Activated T-helper 2 cell treated with anti-CD3 and anti-CD28 coated beads, Interferon-gamma antibody, Interleukin-2, Interleukin-4, amounts not matched to agents 10 μg/mL and 5 μg/mL and 100 μg/mL, durations not matched to agents 14 hours and 24 hours and 36 hours (primary cell): Measurements from ENCODE around the gene PPIE. TPM values are rescaled to one million over a fixed set of nuclear protein-coding genes. Genes with fewer than 3 reads are reported as not detected.

Experiments used
- DNase-seq: peaks from one replicate; pipeline ENCODE4 v3.0.0; 2021; ENCODE audit warnings: low spot score
- H3K27ac Mint-ChIP-seq: one replicate; pipeline ENCODE4 v1.8.0; 2021; ENCODE audit warnings: mixed read lengths
- H3K27me3 Mint-ChIP-seq: one replicate; pipeline ENCODE4 v1.8.0; 2021; ENCODE audit warnings: low read depth, mixed read lengths
- H3K36me3 Mint-ChIP-seq: one replicate; pipeline ENCODE4 v1.8.0; 2021; ENCODE audit warnings: low read depth, mixed read lengths
- H3K4me1 Mint-ChIP-seq: one replicate; pipeline ENCODE4 v1.8.0; 2021; ENCODE audit warnings: low read depth, mixed read lengths
- H3K4me3 Mint-ChIP-seq: one replicate; pipeline ENCODE4 v1.8.0; 2021; ENCODE audit warnings: low read depth, mild to moderate bottlenecking, moderate library complexity, mixed read lengths
- H3K9me3 Mint-ChIP-seq: one replicate; pipeline ENCODE4 v1.8.0; 2021; ENCODE audit warnings: mixed read lengths
- intact Hi-C: fragments of 100-400 bp; cut with micrococcal nuclease; formaldehyde crosslinking; loops from one replicate; pipeline ENCODE4 v1.15.1; 2023
- total RNA-seq: library from RNA; stranded (reverse); gene quantifications from 2 replicates; pipeline ENCODE4 v1.2.3, GENCODE V29; 2022

The PPIE gene
- total RNA-seq, 1 donor from 2014 or later, result 63.0 TPM

DNA sequence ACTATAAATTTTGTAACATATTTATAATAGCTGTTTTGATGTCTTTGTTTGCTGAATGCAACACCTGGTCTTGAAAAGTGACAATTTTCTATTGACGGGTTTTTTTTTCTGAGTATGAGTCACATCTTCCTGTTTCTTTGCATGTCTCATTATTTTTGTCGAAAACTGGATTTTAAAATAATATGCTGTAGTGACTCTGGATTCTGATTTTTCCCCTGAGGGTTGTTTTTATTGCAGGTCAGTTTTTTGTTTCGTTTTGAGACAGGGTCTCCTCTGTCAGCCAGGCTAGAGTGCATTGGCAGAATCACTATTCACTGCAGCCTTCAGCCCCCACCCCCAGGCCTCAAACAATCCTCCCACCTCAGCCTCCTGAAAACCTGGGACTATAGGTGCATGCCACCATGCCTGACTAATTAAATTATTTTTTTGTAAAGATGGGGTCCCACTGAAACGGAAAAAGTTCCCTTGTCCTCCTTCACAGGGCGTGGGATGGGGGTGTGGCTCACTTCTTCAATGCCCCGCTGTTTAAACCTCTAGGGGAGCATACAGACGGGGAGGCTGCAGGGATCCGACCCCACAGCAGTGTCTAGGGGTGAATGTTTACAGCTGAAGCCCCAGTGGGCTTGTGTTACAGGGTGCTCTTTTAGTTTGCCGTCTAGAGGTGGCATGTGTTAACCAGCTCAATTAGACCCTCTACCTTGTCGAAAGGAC lies 11.3 kb upstream of the PPIE start:
- no peak overlapping the region for H3K27ac Mint-ChIP-seq
- peaks cover 22% of the 10 kb centered on the region for H3K4me1 Mint-ChIP-seq
- intact Hi-C loops, result loop anchor here (10.0 kb wide), 1 partner anchor 623 kb away; no protein-coding TSS in a partner anchor
- H3K27me3 Mint-ChIP-seq, result peaks cover 48% of the 10 kb centered on the region
- H3K36me3 Mint-ChIP-seq, result no peaks in the 10 kb centered on the region
- H3K9me3 Mint-ChIP-seq, result no peaks in the 10 kb centered on the region
- no peak overlapping the region for H3K4me3 Mint-ChIP-seq
- no peak for DNase-seq

DNA sequence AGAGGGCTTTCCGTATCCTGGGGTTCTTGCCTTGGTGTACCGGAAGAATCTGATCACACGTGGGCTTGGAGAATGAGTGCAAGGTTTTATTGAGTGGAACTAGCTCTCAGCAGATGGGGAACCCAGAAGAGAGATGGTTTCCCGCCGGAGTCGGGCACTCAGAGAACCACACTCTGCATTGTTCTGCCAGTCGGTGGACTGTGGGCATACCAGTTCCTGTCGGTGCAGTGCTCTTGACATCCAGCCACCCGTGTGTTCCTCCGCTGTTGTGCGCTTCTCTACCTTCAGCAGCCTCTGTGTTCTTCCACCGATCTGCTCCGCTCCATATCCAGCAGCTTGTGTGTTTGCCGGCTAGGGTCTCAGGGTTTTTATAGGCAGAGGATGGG lies 10.8 kb upstream of the PPIE start:
- Mint-ChIP-seq H3K36me3 (no peaks in the 10 kb centered on the region), H3K4me3 (no peak overlapping the region), H3K27me3 (peaks cover 48% of the 10 kb centered on the region), H3K4me1 (peaks cover 22% of the 10 kb centered on the region), H3K27ac (no peak overlapping the region), H3K9me3 (no peaks in the 10 kb centered on the region)
- no peak for DNase-seq
- intact Hi-C loops, result loop anchor here (10.0 kb wide), 1 partner anchor 623 kb away; no protein-coding TSS in a partner anchor

DNA sequence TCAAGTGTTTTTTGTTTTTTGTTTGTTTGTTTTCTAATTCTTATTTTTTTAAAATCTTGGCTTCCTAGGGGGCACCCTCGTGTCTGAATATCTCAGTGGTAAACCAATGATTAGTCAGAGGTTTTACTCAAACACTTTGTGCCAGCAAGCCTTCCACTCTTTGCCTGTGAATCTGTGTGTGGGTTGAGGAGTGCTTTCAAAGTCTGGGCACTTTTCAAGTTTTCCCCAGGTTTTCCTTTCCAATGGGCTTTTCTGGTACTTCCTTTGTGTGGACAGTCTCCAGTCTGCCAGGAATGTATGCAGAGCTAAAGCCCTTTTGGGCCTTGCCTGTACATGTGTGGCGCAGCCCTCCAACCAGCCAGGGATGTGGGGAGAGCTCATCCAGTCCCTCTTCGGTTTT lies 9.7 kb upstream of the PPIE start:
- no peak overlapping the region for H3K27ac Mint-ChIP-seq
- peaks cover 26% of the 10 kb centered on the region for H3K4me1 Mint-ChIP-seq
- intact Hi-C loops, result loop anchor here (10.0 kb wide), 1 partner anchor 624 kb away; no protein-coding TSS in a partner anchor
- DNase-seq, result no peak
- H3K4me3 Mint-ChIP-seq, result no peak overlapping the region
- H3K27me3 Mint-ChIP-seq, result peaks cover 51% of the 10 kb centered on the region
- H3K36me3 Mint-ChIP-seq, result no peaks in the 10 kb centered on the region
- no peaks in the 10 kb centered on the region for H3K9me3 Mint-ChIP-seq

DNA sequence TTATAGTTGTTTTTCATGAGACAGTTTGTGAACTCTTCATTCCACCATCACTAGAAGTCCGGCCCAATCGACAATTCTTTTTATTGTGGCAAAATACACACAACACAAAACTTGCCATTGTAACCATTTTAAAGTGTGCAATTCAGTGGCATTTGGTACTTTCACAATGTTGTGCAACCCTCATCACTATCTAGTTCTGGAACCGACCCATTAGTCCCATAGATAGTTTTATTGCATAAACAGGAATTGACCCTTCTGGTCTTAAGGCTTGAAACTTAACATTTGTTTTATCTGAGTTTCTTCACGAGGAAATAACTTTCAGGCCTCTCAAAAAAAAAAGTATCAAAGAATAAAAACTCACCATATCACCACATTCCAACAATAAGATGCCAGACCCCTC lies 8.8 kb upstream of the PPIE start:
- Mint-ChIP-seq H3K27me3 (peaks cover 43% of the 10 kb centered on the region), H3K4me1 (peaks cover 28% of the 10 kb centered on the region)
- intact Hi-C loops, result loop anchor here (10.0 kb wide), 1 partner anchor 625 kb away; no protein-coding TSS in a partner anchor

DNA sequence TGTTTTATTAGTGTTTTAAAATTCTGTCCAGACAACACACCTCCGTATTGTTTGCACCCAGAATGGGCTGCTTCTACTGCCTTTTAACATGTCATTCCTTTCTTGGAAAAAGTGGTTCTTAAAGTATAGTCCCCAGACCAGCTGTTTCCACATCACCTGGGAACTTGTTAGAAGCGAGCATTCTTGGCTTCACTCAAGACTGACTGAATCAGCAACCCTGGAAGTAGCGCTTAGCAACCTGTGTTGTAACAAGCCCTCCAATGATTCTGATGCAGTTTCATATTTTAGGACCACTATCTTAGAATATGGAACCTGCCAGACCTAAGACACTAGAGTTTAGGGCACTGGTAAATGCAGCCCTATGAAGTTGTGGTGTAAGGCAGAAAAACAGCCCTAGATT lies 6.0 kb upstream of the PPIE start:
- Mint-ChIP-seq H3K27me3 (peaks cover 22% of the 10 kb centered on the region), H3K27ac (no peak overlapping the region), H3K4me3 (no peak overlapping the region), H3K36me3 (peaks cover 3% of the 10 kb centered on the region), H3K4me1 (peaks cover 33% of the 10 kb centered on the region), H3K9me3 (peaks cover 8% of the 10 kb centered on the region)
- intact Hi-C loops, result no loop called here
- no peak for DNase-seq

More for the DNA sequence above, 8.8 kb upstream of the PPIE start:
- H3K27ac Mint-ChIP-seq, result no peak overlapping the region
- no peak overlapping the region for H3K4me3 Mint-ChIP-seq
- no peak for DNase-seq
- no peaks in the 10 kb centered on the region for H3K9me3 Mint-ChIP-seq
- no peaks in the 10 kb centered on the region for H3K36me3 Mint-ChIP-seq

DNA sequence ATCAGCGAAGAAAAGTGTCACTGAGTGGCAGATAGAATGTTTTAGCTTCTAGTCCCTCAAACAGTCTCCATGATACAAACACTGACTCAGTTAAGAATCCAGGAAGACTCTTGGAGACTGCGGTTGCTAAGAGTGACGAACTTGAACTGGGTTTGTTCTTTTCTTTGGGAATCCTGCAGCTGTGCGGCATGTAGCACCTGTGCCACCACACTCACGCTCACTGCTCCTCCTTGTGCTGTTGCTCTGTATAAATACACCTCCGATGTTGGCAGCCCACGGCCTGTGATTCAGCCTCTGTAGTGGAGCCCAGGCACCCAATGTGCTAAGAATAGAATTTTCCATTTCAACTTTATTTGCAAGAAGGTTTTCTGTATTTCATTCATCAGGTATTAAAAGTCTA lies 5.5 kb upstream of the PPIE start:
- Mint-ChIP-seq H3K4me1 (peaks cover 31% of the 10 kb centered on the region), H3K4me3 (no peak overlapping the region), H3K27me3 (peaks cover 18% of the 10 kb centered on the region), H3K27ac (peak overlapping the region; percentile 1), H3K9me3 (peaks cover 9% of the 10 kb centered on the region), H3K36me3 (peaks cover 3% of the 10 kb centered on the region)
- intact Hi-C loops, result no loop called here
- no peak for DNase-seq

DNA sequence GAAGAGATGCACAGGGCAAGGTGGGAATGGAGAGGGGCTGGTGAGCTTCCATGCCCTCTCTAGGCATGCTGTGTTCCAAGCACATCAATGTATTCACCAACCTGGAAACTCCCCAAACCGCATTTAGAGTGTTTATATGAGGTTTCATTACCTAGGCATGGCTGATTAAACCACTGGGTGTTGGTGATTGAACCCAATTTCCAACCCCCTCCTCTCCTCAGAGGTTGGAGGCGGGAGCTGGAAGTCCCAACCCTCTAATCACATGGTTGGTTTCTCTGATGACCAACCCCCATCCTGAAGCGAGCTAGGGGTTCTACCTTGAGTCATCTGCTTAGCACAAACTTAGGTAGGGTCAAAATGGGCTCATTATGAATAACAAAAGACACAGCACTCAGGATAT lies 3.0 kb upstream of the PPIE start:
- H3K27ac Mint-ChIP-seq, result no peak overlapping the region
- intact Hi-C loops, result loop anchor here (5.0 kb wide), 1 partner anchor 62 kb away; no protein-coding TSS in a partner anchor
- peaks cover 23% of the 10 kb centered on the region for H3K36me3 Mint-ChIP-seq
- H3K4me1 Mint-ChIP-seq, result peaks cover 41% of the 10 kb centered on the region
- H3K4me3 Mint-ChIP-seq, result no peak overlapping the region
- peaks cover 9% of the 10 kb centered on the region for H3K9me3 Mint-ChIP-seq
- no peak for DNase-seq
- H3K27me3 Mint-ChIP-seq, result peaks cover 4% of the 10 kb centered on the region

DNA sequence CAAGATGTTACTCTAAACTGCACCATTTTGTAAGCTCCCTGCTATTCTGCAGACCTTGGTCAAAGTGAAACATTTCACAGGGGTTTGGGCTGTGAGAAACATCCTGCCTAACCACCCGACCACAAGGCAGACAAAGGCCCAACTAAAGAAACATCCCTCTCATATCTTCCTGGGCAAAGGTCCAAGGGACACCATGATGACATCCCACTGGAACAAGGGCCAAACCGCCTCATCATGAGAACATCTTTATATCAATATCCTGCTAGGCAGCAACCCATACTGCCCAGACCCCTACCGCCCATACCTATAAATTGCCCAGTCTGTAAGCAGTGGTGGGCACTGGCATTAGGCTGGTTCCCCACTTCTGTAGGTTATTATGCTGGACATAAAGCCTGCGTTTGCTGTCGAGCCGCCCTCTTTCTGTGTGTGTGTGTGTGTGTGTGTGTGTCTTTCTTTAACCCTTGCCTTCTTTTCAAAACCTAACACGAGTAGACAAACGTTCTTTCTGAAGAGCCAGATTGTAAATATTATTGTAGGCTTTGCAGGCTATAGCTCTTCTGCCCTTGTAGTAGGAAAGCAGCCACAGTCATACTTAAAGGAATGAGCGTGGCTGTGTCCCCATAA lies 1.0 kb upstream of the PPIE start:
- no peak for DNase-seq
- Mint-ChIP-seq H3K9me3 (peaks cover 9% of the 10 kb centered on the region), H3K4me3 (peak overlapping the region; percentile 18), H3K27me3 (peaks cover 3% of the 10 kb centered on the region), H3K27ac (peak overlapping the region; percentile 53), H3K36me3 (peaks cover 39% of the 10 kb centered on the region), H3K4me1 (peaks cover 47% of the 10 kb centered on the region)
- intact Hi-C loops, result loop anchor here (5.0 kb wide), 1 partner anchor 60 kb away; no protein-coding TSS in a partner anchor

DNA sequence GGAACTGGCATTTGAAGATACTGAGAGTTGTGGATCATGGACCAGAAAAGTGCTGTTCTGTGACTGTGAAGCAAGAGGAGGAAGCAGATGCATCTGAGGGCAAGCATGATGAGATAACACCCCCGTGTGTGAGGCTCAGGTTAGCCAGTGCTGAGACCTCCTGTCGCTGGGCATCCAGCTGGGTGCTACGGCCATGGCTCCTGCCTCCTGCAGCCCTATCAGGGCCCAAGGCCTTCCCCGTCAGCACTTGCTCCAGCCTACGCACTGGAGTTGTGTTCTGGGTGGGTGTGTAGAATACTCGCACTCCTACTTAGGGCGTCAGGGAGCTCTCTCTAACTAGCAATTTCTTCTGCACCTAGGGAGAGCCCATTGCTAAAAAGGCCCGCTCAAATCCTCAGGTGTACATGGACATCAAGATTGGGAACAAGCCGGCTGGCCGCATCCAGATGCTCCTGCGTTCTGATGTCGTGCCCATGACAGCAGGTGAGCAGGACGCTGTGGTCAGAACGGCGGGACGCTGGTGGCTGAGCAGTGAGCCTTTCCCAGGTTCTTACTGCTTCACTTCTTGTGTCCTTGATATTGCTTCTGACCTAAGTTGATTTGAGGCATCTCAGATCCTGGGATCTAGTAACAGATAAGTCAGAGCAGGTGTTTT lies 6.5 kb downstream of the PPIE start:
- H3K36me3 Mint-ChIP-seq, result peaks cover 76% of the 10 kb centered on the region
- H3K27ac Mint-ChIP-seq, result no peak overlapping the region
- no peaks in the 10 kb centered on the region for H3K9me3 Mint-ChIP-seq
- DNase-seq, result no peak
- intact Hi-C loops, result no loop called here
- no peaks in the 10 kb centered on the region for H3K27me3 Mint-ChIP-seq
- no peak overlapping the region for H3K4me3 Mint-ChIP-seq
- peaks cover 8% of the 10 kb centered on the region for H3K4me1 Mint-ChIP-seq

DNA sequence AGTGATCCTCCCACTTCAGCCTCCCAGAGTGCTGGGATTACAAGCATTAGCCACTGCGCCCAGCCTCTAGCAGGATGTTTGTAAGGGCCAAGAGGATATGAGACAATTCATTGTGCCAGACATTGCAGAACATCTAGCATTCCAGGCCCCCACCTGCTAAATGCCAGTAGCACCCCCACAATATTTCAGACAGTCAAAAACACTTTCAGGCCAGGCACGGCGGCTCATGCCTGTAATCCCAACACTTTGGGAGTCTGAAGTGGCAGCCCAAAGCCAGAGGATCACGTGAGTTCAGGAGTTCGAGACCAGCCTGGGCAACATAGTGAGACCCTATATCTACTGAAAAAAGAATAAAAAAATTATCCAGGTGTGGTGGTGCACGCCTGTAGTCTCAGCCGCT lies 12.9 kb downstream of the PPIE start:
- intact Hi-C loops, result no loop called here
- no peak overlapping the region for H3K27ac Mint-ChIP-seq
- peaks cover 55% of the 10 kb centered on the region for H3K36me3 Mint-ChIP-seq
- no peak for DNase-seq
- H3K4me3 Mint-ChIP-seq, result no peak overlapping the region
- no peaks in the 10 kb centered on the region for H3K27me3 Mint-ChIP-seq
- no peaks in the 10 kb centered on the region for H3K9me3 Mint-ChIP-seq
- no peaks in the 10 kb centered on the region for H3K4me1 Mint-ChIP-seq

DNA sequence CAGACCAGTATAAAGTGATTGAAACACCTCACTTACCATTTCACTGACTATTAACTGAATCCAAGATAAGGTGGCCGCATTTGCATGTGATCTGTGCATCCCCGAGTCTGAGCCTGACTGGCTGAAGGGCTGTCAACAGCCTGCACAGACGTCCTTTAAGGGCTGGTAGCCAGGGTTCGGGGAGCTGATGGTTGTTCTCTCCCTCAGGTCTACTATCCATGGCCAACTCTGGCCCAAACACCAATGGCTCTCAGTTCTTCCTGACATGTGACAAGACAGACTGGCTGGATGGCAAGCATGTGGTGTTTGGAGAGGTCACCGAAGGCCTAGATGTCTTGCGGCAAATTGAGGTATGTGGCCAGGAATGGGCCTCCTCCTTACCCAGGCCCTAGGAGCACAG lies 14.0 kb downstream of the PPIE start:
- no peak overlapping the region for H3K27ac Mint-ChIP-seq
- intact Hi-C loops, result no loop called here
- no peak for DNase-seq
- no peaks in the 10 kb centered on the region for H3K4me1 Mint-ChIP-seq
- peaks cover 56% of the 10 kb centered on the region for H3K36me3 Mint-ChIP-seq
- H3K4me3 Mint-ChIP-seq, result no peak overlapping the region
- no peaks in the 10 kb centered on the region for H3K9me3 Mint-ChIP-seq
- no peaks in the 10 kb centered on the region for H3K27me3 Mint-ChIP-seq

DNA sequence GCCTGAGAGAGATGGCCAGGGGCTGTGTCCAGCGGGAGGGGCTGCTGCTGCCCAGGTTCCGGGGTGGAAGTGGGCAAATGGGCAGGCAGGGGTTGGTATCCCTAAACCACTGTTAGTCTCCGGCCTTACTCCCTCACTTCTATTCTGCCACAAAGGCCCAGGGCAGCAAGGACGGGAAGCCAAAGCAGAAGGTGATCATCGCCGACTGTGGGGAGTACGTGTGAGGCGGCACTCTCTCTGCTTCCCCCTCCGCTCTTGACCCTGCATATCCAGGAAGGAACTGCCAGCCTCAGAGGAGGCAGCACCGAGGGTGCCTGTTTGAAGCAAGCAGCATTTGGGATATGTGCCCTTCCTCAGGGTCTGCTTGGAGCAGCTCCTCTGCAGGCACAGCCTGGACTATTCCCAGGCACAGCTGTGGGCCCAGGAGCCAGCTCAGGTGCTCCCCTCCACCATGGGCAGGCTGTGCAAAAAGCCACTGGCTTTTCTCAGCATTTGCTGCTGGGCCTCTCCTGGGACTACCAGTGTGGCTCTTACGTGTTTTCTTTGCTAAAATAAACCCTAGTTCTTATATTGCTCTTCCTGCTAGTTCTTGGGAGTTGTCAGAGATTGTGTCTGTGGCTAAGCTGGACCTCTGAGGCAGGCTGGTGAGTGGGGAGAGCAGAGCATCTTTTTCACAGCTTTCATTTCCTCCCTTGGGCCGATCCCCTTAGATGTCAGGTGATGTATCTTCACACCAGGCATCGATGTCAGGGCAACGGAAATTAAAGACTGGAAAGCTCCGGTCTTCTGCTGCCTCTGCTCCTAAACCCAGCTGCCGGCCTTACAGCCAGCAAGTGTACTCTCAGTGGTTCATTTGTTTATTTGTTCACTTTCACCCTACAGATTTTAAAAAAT lies 14.7 kb downstream of the PPIE start:
- no peak for DNase-seq
- Mint-ChIP-seq H3K27me3 (no peaks in the 10 kb centered on the region), H3K4me3 (no peak overlapping the region), H3K4me1 (no peaks in the 10 kb centered on the region), H3K36me3 (peaks cover 59% of the 10 kb centered on the region), H3K27ac (no peak overlapping the region), H3K9me3 (no peaks in the 10 kb centered on the region)
- intact Hi-C loops, result no loop called here
